Measurements from ENCODE around the gene MEI1. TPM values are rescaled to one million over a fixed set of nuclear protein-coding genes. Genes with fewer than 3 reads are reported as not detected.
A peak's percentile ranks its signal among the peaks of the same experiment; 100 is the strongest.

MEI1 gene
- total and polyA plus RNA-seq, 3 donors from 2014 or later: 43.5 to 103 (median 47.6) TPM

GRCh38 chr22:41822317-41823057, 123.2 kb downstream of the MEI1 start:
- intact Hi-C loops (cut with DNase I; ENCODE audit: low total_unique reads): loop anchor here (5.0 kb wide), 1 partner anchor 120 kb away; no protein-coding TSS in a partner anchor
- Histone ChIP-seq H3K4me3 (no peak overlapping the region), H3K4me1 (peaks cover 22% of the 10 kb centered on the region), H3K36me3 (ENCODE audit: low read depth, missing control alignments) (no peaks in the 10 kb centered on the region), H3K27ac (no peak overlapping the region), H3K27me3 (no peaks in the 10 kb centered on the region), H3K9me3 (no peaks in the 10 kb centered on the region)
- TF ChIP-seq, protein P1, sequence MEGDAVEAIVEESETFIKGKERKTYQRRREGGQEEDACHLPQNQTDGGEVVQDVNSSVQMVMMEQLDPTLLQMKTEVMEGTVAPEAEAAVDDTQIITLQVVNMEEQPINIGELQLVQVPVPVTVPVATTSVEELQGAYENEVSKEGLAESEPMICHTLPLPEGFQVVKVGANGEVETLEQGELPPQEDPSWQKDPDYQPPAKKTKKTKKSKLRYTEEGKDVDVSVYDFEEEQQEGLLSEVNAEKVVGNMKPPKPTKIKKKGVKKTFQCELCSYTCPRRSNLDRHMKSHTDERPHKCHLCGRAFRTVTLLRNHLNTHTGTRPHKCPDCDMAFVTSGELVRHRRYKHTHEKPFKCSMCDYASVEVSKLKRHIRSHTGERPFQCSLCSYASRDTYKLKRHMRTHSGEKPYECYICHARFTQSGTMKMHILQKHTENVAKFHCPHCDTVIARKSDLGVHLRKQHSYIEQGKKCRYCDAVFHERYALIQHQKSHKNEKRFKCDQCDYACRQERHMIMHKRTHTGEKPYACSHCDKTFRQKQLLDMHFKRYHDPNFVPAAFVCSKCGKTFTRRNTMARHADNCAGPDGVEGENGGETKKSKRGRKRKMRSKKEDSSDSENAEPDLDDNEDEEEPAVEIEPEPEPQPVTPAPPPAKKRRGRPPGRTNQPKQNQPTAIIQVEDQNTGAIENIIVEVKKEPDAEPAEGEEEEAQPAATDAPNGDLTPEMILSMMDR (IDR thresholded peaks at IDR 0.05): peak; percentile 27 to 55 (median 41)
- no peak for TF ChIP-seq POLR2A (IDR thresholded peaks at IDR 0.05)
- WGBS, 2 donors: 98 to 100% methylated on average over 3 of the region's 3 CpGs
- no peak for DNase-seq

DNA sequence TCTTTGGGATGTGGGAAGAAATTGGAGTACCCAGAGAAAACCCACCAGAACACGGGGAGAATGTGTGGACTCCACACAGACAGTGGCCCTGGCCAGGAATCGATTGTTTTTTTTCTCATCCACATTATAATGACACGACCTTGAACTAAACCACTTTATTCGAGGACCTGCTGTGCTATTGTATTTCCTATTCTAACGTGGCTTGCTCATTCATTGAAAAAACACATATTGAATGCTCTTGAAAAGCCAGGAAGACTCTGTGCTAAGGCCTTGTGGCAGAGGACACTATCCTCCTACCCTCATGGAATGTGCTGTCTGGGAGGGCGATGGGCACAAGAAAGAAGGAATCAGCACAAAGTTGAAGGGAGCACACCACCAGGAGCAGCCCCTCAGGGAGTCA, 124.5 kb downstream of the MEI1 start:
- H3K36me3 ChIP-seq (ENCODE audit: low read depth, missing control alignments): no peaks in the 10 kb centered on the region
- no peak for DNase-seq
- no peaks in the 10 kb centered on the region for H3K9me3 ChIP-seq
- no peak overlapping the region for H3K4me3 ChIP-seq
- no peaks in the 10 kb centered on the region for H3K27me3 ChIP-seq
- H3K27ac ChIP-seq: no peak overlapping the region
- WGBS, 2 donors: 43 to 48% methylated on average over 6 of the region's 6 CpGs
- intact Hi-C loops (cut with DNase I; ENCODE audit: low total_unique reads): loop anchor here (5.0 kb wide), 1 partner anchor 119 kb away; no protein-coding TSS in a partner anchor
- peaks cover 22% of the 10 kb centered on the region for H3K4me1 ChIP-seq
- TF ChIP-seq POLR2A (IDR thresholded peaks at IDR 0.05): no peak
- TF ChIP-seq, protein P1 (IDR thresholded peaks at IDR 0.05): no peak

- no peaks in the 10 kb centered on the region for H3K27me3 ChIP-seq
- no peaks in the 10 kb centered on the region for H3K36me3 ChIP-seq (ENCODE audit: low read depth, missing control alignments)
- H3K9me3 ChIP-seq: no peaks in the 10 kb centered on the region
- TF ChIP-seq POLR2A (IDR thresholded peaks at IDR 0.05): no peak
- TF ChIP-seq, protein P1 (IDR thresholded peaks at IDR 0.05): no peak
- no peak for DNase-seq
- H3K27ac ChIP-seq: peak overlapping the region in 1 of 2 donors; percentile 15
- H3K4me1 ChIP-seq: peaks cover 22% of the 10 kb centered on the region
- 58 to 60% methylated on average over 7 of the region's 7 CpGs for WGBS, 2 donors
- no peak overlapping the region for H3K4me3 ChIP-seq
- intact Hi-C loops (cut with DNase I; ENCODE audit: low total_unique reads): no loop called here
Observed at GRCh38 chr22:41825376-41825775, 126.1 kb downstream of the MEI1 start.

DNA sequence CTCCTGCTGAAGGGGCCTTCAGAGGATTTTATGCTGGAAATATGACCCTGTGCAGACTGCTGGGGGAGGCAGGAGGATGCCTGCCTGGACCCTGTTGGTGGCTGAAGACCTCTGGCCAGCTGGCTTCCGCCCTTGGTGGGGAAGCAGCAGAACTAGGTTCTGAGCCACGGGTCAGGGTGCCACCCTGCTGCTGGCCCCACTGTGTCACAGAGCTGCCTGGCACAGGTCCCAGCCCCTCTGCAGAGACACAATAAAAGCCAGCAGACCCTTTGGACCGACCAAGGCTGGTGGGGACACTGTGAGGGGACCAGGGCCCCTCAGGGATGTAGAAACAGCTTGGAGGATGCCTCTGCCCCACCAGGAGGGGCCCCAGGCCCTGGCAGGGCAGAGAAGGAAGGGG, 126.7 kb downstream of the MEI1 start:
- Histone ChIP-seq H3K36me3 (ENCODE audit: low read depth, missing control alignments) (no peaks in the 10 kb centered on the region), H3K27ac (peak overlapping the region in 1 of 2 donors; percentile 15), H3K4me1 (peaks cover 22% of the 10 kb centered on the region), H3K9me3 (no peaks in the 10 kb centered on the region), H3K27me3 (no peaks in the 10 kb centered on the region), H3K4me3 (no peak overlapping the region)
- DNase-seq: no peak
- no peak for TF ChIP-seq POLR2A (IDR thresholded peaks at IDR 0.05)
- TF ChIP-seq, protein P1 (IDR thresholded peaks at IDR 0.05): no peak
- 87% methylated on average over 3 of the region's 3 CpGs; no CpG with 5 or more reads in 1 of the 2 donors for WGBS, 2 donors
- intact Hi-C loops (cut with DNase I; ENCODE audit: low total_unique reads): no loop called here

Data from testis (tissue), 3 donors.